Ovary (tissue), 9 donors: Measurements from ENCODE around the gene LMLN. TPM values are rescaled to one million over a fixed set of nuclear protein-coding genes. Genes with fewer than 3 reads are reported as not detected.
"Not testable (repeated sequence)": the region's sequence is repeated elsewhere in the genome, so short reads cannot be mapped to it uniquely, and the experiment has no call there.

Experiments used
- DNase-seq, 5 donors: peaks; one replicate each; pipeline ENCODE4 v3.0.0-alpha.2; 2019 to 2020
- H3K27ac ChIP-seq, 2 donors: fragments of 200-600 bp; one replicate each; pipeline versions ENCODE4 v1.5.1 to v1.8.0; 2019 to 2022
- H3K27me3 ChIP-seq: fragments of 200-600 bp; one replicate; pipeline ENCODE4 v1.8.0; 2022
- H3K36me3 ChIP-seq: fragments of 200-600 bp; sonication (generic); one replicate; pipeline ENCODE4 v1.5.1; 2019
- H3K4me1 ChIP-seq: one replicate; pipeline ENCODE4 v1.8.1; 2013; ENCODE audit warnings: mild to moderate bottlenecking, moderate library complexity; ENCODE audit not compliant: insufficient read depth
- H3K4me3 ChIP-seq: fragments of 200-600 bp; sonication (generic); one replicate; pipeline ENCODE4 v1.5.1; 2017
- H3K9me3 ChIP-seq, 2 donors: fragments of 200-600 bp in 1 of 2; sonication (generic) in 1 of 2; one replicate each; pipeline versions ENCODE4 v1.5.1 to v1.8.1; 2013 to 2019; ENCODE audit warnings: mild to moderate bottlenecking in 1 of 2, moderate library complexity in 1 of 2
- CTCF ChIP-seq, 3 donors: fragments of 450-650 bp in 2 of 3; fragments of 200-600 bp in 1 of 3; IDR thresholded peaks; one replicate each; pipeline versions ENCODE4 v1.5.1 to v1.8.0; 2016 to 2022; ENCODE audit warnings: antibody characterized with exemption in 3 of 3, mild to moderate bottlenecking in 1 of 3
- EP300 ChIP-seq: sonication (generic); formaldehyde crosslinking; IDR thresholded peaks from one replicate; pipeline ENCODE4 v1.6.1; 2017; ENCODE audit warnings: antibody characterized with exemption
- POLR2A ChIP-seq: fragments of 450-650 bp; IDR thresholded peaks from one replicate; pipeline ENCODE4 v1.6.1; 2017; ENCODE audit warnings: antibody characterized with exemption, mild to moderate bottlenecking, moderate library complexity
- WGBS, 3 donors: extraction: QIAGEN DNeasy Blood & Tissue Kit in 1 of 3; methylation state at CpG; one replicate each; pipeline versions ENCODE4 v1.1.5 to v1.1.7; 2013 to 2017; 5-methylcytosine and 5-hydroxymethylcytosine counted together
- intact Hi-C, 4 donors: fragments of 100-400 bp; cut with DNase I; formaldehyde crosslinking; loops; one replicate each; pipeline versions ENCODE4 v1.11.0 to v1.15.1; 2022 to 2023
- polyA plus RNA-seq, 2 donors: library from polyadenylated mRNA; stranded (reverse); fragments of 200-250 nt in 1 of 2; fragments of 350-450 nt in 1 of 2; fragmentation: Illumina TruSeq in 1 of 2; extraction: RNeasy Lipid Tissue Mini Kit (QIAGEN cat#74804) in 1 of 2; gene quantifications; one replicate each; pipeline ENCODE4 v1.2.3, GENCODE V29; 2013 to 2014
- total RNA-seq, 7 donors: library from RNA; depleted of rRNA in 2 of 7; stranded (reverse); fragments of >200 nt in 2 of 7; fragmentation: NEBNext Ultra II Directional in 3 of 7; extraction: Animal tissue kit (Norgen Biotek cat#: 25700) in 3 of 7; gene quantifications; one replicate each; pipeline versions ENCODE4 v1.1.0 to v1.2.4, GENCODE V29; 2016 to 2023
- donor health status: DM: no; HTN: no; CAD: no; lungs with moderate emphysema.
- donor health status: DM: no; HTN: no; CAD: no.
- donor health status: Bipolar disorder and iron deficiency.
- donor health status: DM: yes; HTN: yes; CAD: no.
- donor health status: DM: no; HTN: no; CAD: no.
- donor health status: DM: yes; HTN: yes; CAD: no.

The LMLN gene
- total and polyA plus RNA-seq, 9 donors: 2.4 to 12.8 (median 7.4) TPM

- Histone ChIP-seq H3K4me3 (peak overlapping the region; percentile 89), H3K27ac (peak overlapping the region in 1 of 2 donors; percentile 70), H3K36me3 (no peaks in the 10 kb centered on the region), H3K9me3 (no peaks in the 10 kb centered on the region), H3K27me3 (no peaks in the 10 kb centered on the region), H3K4me1 (peaks cover 5% of the 10 kb centered on the region)
- intact Hi-C loops: no loop called here
- TF ChIP-seq CTCF (IDR thresholded peaks at IDR 0.05) (no peak), POLR2A (no peak), EP300 (no peak)
- DNase-seq: no peak
- WGBS, 3 donors: 4 to 6% (median 4%) methylated on average over 23 of the region's 23 CpGs
Observed at GRCh38 chr3:197960694-197961581, 921 bp downstream of the LMLN start.

- no peak for DNase-seq
- Histone ChIP-seq H3K27me3 (no peaks in the 10 kb centered on the region), H3K4me3 (no peak overlapping the region), H3K27ac (peak overlapping the region in 1 of 2 donors; percentile 70), H3K36me3 (no peaks in the 10 kb centered on the region), H3K4me1 (peaks cover 5% of the 10 kb centered on the region), H3K9me3 (no peaks in the 10 kb centered on the region)
- intact Hi-C loops: no loop called here
- TF ChIP-seq EP300 (no peak), CTCF (IDR thresholded peaks at IDR 0.05) (no peak), POLR2A (no peak)
- 74 to 83% (median 80%) methylated on average over 9 of the region's 9 CpGs for WGBS, 3 donors
Observed at GRCh38 chr3:197961582-197961945, 1.5 kb downstream of the LMLN start.

- WGBS, 3 donors: 82 to 89% (median 86%) methylated on average over 5 of the region's 5 CpGs
- Histone ChIP-seq H3K4me3 (no peak overlapping the region), H3K27me3 (no peaks in the 10 kb centered on the region), H3K9me3 (no peaks in the 10 kb centered on the region), H3K4me1 (peaks cover 5% of the 10 kb centered on the region), H3K27ac (no peak overlapping the region), H3K36me3 (no peaks in the 10 kb centered on the region)
- TF ChIP-seq POLR2A (no peak), CTCF (IDR thresholded peaks at IDR 0.05) (no peak), EP300 (no peak)
- no peak for DNase-seq
- intact Hi-C loops: no loop called here
Observed at GRCh38 chr3:197963019-197963637, 3.1 kb downstream of the LMLN start.

GRCh38 chr3:197967337-197967989 is 7.4 kb downstream of the LMLN start:
- intact Hi-C loops, H3K27me3 ChIP-seq, DNase-seq, H3K4me1 ChIP-seq, H3K9me3 ChIP-seq, H3K36me3 ChIP-seq, H3K27ac ChIP-seq, H3K4me3 ChIP-seq: not testable (repeated sequence)
- WGBS, 3 donors: 89 to 94% (median 93%) methylated on average over 8 of the region's 8 CpGs
